Subcutaneous abdominal adipose tissue (tissue), 5 donors: ENCODE measurements around the gene GNG10.

Experiments used
- H3K27ac ChIP-seq: one replicate; pipeline ENCODE4 v1.7.0; 2013; ENCODE audit warnings: low read depth, mild to moderate bottlenecking, inconsistent platforms, low read length, moderate library complexity
- H3K27me3 ChIP-seq, 5 donors: one replicate each; pipeline ENCODE4 v1.7.0; 2013; ENCODE audit warnings: low read length in 5 of 5, inconsistent platforms in 1 of 5; ENCODE audit not compliant: control insufficient read depth in 5 of 5, insufficient read depth in 4 of 5
- H3K36me3 ChIP-seq, 5 donors: one replicate each; pipeline ENCODE4 v1.7.0; 2013; ENCODE audit warnings: low read length in 5 of 5; ENCODE audit not compliant: control insufficient read depth in 5 of 5, insufficient read depth in 5 of 5
- H3K4me1 ChIP-seq, 5 donors: one replicate each; pipeline ENCODE4 v1.7.0; 2013; ENCODE audit warnings: low read length in 5 of 5, mild to moderate bottlenecking in 3 of 5, moderate library complexity in 1 of 5; ENCODE audit not compliant: control insufficient read depth in 5 of 5, insufficient read depth in 5 of 5
- H3K4me3 ChIP-seq, 5 donors: one replicate each; pipeline ENCODE4 v1.7.0; 2013; ENCODE audit warnings: low read length in 5 of 5, low read depth in 1 of 5
- H3K9ac ChIP-seq, 5 donors: one replicate each; pipeline ENCODE4 v1.7.0; 2013; ENCODE audit warnings: low read length in 5 of 5, mild to moderate bottlenecking in 4 of 5, moderate library complexity in 3 of 5
- H3K9me3 ChIP-seq, 5 donors: one replicate each; pipeline ENCODE4 v1.7.0; 2013; ENCODE audit warnings: low read length in 5 of 5; ENCODE audit not compliant: control insufficient read depth in 5 of 5
- donor health status: healthy.
- donor health status: healthy.
- donor health status: healthy.
- donor health status: healthy.
- donor health status: healthy.

Gene GNG10

DNA sequence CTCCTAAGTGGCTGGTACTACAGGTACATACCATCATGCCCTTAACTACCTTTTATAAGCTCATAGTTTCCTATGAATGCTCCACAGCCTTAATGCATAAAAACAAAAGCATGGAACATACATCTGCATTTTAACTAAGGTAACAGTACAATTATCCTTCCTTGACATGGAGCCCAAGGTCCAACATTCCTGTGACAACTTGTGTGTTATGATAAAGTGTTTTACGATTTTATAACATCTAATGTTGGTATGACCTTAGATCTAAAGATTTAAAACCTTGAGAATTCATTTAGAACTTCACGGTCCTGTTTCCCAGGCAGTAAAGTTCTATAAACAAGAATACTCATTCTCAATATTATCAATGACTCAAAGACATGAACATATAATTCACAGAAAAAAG lies 43.1 kb downstream of the GNG10 start:
- H3K9me3 ChIP-seq: no peaks in the 10 kb centered on the region
- H3K4me3 ChIP-seq: no peak overlapping the region
- H3K27ac ChIP-seq: no peak overlapping the region
- H3K4me1 ChIP-seq: peaks cover 0 to 6% (median 0%) of the 10 kb centered on the region in 5 donors
- H3K9ac ChIP-seq: no peak overlapping the region
- H3K27me3 ChIP-seq: no peaks in the 10 kb centered on the region
- H3K36me3 ChIP-seq: no peaks in the 10 kb centered on the region

DNA sequence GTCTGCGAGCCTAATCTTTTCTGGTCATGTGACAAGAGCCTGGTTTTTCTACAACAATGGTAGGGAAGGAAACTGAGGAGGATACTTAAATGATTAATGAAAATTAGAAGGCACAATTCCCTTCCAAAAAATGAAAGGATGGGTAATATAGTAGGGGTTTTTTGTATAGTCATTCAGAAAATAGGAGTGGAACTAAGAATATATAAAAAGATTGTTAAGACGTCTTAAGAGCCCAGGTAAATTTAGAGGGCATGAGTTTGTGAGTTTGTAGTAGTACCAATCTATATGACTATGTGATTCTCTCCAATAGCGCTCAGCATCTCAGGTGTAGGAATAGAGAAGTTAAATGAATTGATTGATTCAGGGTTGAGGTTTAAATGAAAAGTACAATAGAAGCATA lies 50.1 kb downstream of the GNG10 start:
- no peaks in the 10 kb centered on the region for H3K27me3 ChIP-seq
- no peak overlapping the region for H3K27ac ChIP-seq
- H3K36me3 ChIP-seq: no peaks in the 10 kb centered on the region
- no peak overlapping the region for H3K4me3 ChIP-seq
- no peaks in the 10 kb centered on the region for H3K4me1 ChIP-seq
- no peaks in the 10 kb centered on the region for H3K9me3 ChIP-seq
- no peak overlapping the region for H3K9ac ChIP-seq

DNA sequence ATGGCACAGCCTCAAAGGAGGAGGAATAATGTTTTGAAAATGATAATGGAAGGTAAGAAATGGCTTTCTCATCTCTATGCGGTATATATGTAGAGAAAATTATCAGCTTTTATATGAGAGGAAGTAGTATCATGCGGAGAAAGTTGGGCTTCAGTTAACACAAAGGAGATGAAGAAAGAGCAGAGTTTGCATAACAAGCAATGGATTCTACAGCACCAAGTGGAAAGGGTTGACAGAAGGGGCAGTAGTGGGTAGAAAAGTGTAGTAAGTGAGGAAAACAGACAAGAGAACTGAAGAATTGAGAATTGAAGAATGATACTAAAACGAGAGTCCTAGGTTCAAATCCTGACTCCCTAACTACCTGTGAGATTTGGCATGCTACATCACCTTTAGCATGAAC lies 51.0 kb downstream of the GNG10 start:
- H3K9me3 ChIP-seq: no peaks in the 10 kb centered on the region
- no peak overlapping the region for H3K4me3 ChIP-seq
- H3K27ac ChIP-seq: no peak overlapping the region
- H3K36me3 ChIP-seq: no peaks in the 10 kb centered on the region
- H3K4me1 ChIP-seq: no peaks in the 10 kb centered on the region
- H3K27me3 ChIP-seq: no peaks in the 10 kb centered on the region
- H3K9ac ChIP-seq: no peak overlapping the region

DNA sequence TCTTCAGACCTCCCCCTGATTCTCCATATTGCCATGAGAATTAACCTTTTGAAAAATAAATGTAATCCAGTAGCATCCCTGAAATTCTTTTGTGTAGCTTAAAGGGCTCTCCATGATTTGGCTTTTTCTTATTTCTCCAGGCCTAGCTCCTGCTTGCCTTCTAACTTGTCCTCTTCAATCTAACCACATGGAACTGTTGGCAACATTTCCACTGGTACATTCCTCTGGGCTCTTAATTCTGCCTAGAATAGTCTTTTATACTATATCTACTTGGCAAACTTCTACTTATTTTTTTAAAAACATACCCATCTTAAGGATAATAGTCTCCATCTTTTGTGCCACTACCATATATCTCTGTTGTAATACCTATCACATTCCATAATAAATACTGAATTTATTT lies 54.1 kb downstream of the GNG10 start:
- no peaks in the 10 kb centered on the region for H3K4me1 ChIP-seq
- H3K27me3 ChIP-seq: no peaks in the 10 kb centered on the region
- H3K9ac ChIP-seq: no peak overlapping the region
- no peaks in the 10 kb centered on the region for H3K9me3 ChIP-seq
- H3K36me3 ChIP-seq: no peaks in the 10 kb centered on the region
- no peak overlapping the region for H3K4me3 ChIP-seq
- H3K27ac ChIP-seq: no peak overlapping the region

DNA sequence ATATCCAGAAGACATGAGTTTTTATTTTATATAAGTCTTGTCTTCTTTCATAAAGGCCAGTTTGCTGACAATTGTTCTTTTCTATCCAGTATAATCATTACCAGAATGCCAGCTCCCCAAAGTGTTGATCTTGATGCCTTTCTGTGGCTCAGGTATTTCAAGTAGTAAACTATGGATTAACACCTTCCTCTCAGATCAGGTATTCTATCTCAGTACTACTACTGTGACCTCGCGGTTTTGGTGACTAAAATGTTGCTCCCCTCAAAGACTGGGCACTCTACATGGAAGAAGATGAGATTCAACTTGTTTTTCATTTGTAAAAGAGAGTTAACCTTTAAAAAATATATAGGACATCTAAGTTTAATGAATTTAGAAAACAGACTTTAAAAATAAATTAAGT lies 58.1 kb downstream of the GNG10 start:
- no peak overlapping the region for H3K4me3 ChIP-seq
- H3K9me3 ChIP-seq: no peaks in the 10 kb centered on the region
- H3K27ac ChIP-seq: no peak overlapping the region
- no peak overlapping the region for H3K9ac ChIP-seq
- no peaks in the 10 kb centered on the region for H3K4me1 ChIP-seq
- no peaks in the 10 kb centered on the region for H3K27me3 ChIP-seq
- H3K36me3 ChIP-seq: no peaks in the 10 kb centered on the region
